Right forelimb (tissue), 1 donor: Measurements from ENCODE around the gene NUP133.
A peak's percentile ranks its signal among the peaks of the same experiment; 100 is the strongest.
"Not testable (repeated sequence)": the region's sequence is repeated elsewhere in the genome, so short reads cannot be mapped to it uniquely, and the experiment has no call there.

Source experiments
- DNase-seq: peaks from one replicate; pipeline ENCODE4 v3.0.0-alpha.2; 2018

The NUP133 gene

DNA sequence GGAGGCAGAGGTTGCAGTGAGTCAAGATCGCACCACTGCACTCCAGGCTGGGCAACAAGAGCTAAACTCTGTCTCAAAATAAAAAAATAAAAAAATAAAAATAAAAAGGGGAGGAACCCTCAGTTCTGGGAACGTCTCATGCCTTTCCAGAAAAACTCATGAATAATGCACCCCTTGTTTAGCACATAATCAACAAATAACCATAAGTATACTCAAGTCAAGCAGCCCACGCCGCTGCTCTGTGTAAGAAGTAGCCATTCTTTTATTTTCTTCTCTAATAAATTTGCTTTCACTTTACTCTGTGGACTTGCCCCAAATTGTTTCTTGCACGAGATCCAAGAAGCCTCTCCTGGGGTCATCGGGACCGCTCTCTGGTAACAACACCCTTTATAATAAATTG, 59.8 kb downstream of the NUP133 start:
- no peak for DNase-seq

- DNase-seq = no peak
Observed at GRCh38 chr1:229447809-229448252, 60.3 kb downstream of the NUP133 start.

GRCh38 chr1:229445828-229446227, 62.3 kb downstream of the NUP133 start:
- no peak for DNase-seq

DNA sequence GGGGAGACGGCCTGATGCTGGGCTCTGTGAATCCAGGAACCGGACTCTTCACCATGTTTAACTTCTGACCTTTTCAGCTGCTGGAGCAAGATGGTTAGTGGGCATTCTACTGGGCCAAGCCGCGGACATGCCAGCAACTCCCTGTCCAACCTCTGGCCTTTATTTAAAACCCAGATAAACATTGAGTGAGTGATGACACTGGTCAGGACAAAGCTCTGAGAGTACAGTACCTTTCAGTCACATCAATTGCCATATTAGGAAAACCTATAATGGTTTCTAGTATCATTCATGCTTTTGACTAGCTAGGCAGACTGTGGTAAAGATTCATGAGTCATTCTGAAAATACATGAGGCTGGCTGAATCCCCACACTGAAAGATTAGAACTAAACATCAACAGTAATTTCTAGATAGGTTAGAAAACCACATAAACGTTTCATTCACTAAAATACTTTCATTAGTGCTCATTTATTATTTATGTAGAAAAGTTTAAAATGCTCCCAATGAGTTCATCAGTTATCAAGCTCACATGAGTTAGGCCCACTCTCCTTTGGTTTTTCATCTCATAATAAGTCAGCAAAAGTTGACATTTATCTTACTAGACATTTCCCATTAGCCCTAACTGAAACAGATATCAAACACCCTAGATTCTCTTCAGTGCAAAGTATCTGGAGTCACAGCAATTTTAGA, 67.1 kb downstream of the NUP133 start:
- DNase-seq = no peak

- no peak for DNase-seq
Observed at GRCh38 chr1:229438021-229438420, 70.1 kb downstream of the NUP133 start.

GRCh38 chr1:229437443-229437842, 70.7 kb downstream of the NUP133 start:
- no peak for DNase-seq

DNA sequence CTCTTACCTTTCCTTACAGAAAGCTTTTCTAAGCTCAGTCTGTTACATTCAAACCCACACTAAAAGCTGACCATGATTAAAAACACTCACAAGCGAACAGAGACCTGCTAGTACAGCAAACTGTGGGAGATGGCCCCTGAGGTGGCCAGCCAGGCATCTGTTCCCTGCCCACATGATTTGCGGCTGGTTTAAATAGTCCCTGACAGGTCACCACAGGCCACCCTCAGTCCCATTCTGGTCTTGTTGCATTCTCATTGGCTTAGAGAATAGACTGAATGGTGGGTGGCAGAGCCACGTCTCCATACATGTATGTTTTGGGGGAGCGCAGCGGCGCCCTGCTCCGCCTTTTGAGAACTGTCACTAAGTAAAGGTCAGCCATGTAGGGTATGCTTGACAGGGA, 71.9 kb downstream of the NUP133 start:
- DNase-seq = no peak

GRCh38 chr1:229434641-229435051, 73.5 kb downstream of the NUP133 start:
- DNase-seq = peak; percentile 66

- DNase-seq = no peak
Observed at GRCh38 chr1:229434005-229434640, 74.0 kb downstream of the NUP133 start, which contains the start of gene ACTA1. ACTA1 (minus strand) TSS chr1:229434094; CDS start chr1:229433115, 979 bp downstream.

- no peak for DNase-seq
Observed at GRCh38 chr1:229433364-229434004, 74.7 kb downstream of the NUP133 start.

DNA sequence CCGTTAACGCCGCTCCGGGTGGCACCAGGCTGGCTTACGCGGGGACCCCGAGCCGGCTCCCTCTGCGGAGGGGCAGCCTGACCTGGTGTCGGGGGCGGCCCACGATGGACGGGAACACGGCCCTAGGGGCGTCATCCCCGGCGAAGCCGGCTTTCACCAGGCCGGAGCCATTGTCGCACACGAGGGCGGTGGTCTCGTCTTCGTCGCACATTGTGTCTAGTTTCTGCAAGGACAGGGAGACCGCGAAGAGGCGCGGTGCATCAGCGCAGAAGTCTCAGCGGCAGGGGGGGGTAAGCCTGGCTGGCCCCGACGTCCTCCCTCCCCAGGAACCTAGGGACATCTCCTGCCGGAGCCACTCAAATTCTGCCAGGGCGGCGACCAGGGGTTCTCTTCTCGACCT, 75.2 kb downstream of the NUP133 start:
- DNase-seq = no peak

- no peak for DNase-seq
Observed at GRCh38 chr1:229432116-229432461, 76.1 kb downstream of the NUP133 start.

DNA sequence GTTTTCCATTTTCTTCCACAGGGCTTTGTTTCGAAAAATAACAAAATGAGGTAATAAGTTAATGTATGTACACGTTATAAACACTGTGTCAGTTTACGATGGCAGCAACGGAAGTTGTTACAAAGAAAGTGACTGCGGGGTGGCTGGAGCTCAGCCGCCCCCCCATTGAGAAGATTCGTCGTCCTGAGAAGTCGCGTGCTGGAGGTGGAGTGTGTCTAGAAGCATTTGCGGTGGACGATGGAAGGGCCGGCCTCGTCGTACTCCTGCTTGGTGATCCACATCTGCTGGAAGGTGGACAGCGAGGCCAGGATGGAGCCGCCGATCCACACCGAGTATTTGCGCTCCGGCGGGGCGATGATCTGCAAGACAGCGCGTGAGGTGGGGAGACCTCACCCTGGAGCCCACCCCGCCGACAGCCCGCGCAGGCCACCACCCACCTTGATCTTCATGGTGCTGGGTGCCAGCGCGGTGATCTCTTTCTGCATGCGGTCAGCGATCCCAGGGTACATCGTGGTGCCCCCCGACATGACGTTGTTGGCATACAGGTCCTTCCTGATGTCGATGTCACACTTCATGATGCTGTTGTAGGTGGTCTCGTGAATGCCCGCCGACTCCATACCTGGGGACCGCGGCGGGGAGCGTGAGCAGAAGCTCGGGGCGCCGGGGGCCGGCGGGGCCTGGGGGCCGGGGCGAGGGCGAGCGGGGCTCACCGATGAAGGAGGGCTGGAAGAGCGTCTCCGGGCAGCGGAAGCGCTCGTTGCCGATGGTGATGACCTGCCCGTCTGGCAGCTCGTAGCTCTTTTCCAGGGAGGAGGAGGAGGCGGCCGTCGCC, 76.6 kb downstream of the NUP133 start:
- no peak for DNase-seq

GRCh38 chr1:229430761-229431283, 77.3 kb downstream of the NUP133 start:
- peak; percentile 80 for DNase-seq

DNA sequence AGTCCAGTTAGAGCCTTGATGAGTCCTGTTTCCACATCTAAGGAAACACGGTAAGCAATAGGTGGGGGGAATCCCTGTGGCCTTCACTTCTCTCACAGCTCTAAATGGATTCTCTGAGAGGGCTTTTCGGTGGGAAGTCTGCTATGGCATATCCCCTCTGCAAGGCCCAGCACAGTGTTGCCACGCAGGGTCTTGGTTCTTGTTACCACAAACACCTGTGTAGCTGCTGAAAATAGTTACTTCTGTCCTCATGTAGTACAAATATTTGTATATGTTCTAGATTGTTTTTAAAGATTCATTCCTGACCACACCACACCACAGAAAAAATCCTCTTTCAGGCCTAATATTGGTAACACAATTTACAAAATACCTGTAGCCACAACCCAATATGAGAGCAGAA, 79.9 kb downstream of the NUP133 start:
- DNase-seq = no peak

GRCh38 chr1:229427572-229427971, 80.6 kb downstream of the NUP133 start:
- no peak for DNase-seq

GRCh38 chr1:229425564-229426159, 82.5 kb downstream of the NUP133 start:
- DNase-seq = no peak

DNA sequence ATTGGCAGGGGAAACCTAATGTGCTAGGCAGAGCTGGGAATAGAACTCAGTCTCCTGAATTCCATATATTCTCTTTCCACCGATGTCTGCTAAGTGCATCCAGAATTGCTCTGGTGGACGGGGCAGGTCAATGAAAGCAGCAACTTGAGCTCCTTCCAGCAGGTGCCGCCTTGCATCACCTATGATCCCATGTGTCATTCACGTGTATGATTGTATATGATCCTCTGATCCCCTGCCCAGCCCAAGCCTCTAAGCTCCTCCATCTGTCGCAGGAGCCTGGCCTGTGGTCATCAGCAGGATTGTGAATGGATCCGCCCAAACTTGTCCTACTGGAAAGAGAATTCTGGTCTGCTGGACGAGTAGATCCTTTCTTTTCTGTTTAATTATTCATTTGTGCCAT, 87.4 kb downstream of the NUP133 start:
- DNase-seq = no peak

GRCh38 chr1:229420224-229420623, 87.9 kb downstream of the NUP133 start:
- DNase-seq = no peak

DNA sequence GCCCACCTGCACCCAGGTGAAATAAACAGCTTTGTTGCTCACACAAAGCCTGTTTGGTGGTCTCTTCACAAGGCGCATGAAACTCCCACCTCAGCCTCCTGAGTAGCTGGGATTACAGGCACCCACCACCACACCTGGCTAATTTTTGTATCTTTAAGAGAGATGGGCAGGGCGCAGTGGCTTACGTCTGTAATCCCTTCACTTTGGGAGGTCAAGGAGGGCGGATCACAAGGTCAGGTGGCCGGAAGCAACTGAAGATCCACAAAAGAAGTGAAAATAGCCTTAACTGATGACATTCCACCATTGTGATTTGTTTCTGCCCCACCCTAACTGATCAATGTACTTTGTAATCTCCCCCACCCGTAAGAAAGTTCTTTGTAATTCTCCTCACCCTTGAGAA, 89.6 kb downstream of the NUP133 start:
- DNase-seq = not testable (repeated sequence)

- not testable (repeated sequence) for DNase-seq
Observed at GRCh38 chr1:229412810-229413209, 95.3 kb downstream of the NUP133 start.

- no peak for DNase-seq
Observed at GRCh38 chr1:229412056-229412455, 96.1 kb downstream of the NUP133 start.
